Measurements from ENCODE around the gene LPCAT1.

The LPCAT1 gene

DNA sequence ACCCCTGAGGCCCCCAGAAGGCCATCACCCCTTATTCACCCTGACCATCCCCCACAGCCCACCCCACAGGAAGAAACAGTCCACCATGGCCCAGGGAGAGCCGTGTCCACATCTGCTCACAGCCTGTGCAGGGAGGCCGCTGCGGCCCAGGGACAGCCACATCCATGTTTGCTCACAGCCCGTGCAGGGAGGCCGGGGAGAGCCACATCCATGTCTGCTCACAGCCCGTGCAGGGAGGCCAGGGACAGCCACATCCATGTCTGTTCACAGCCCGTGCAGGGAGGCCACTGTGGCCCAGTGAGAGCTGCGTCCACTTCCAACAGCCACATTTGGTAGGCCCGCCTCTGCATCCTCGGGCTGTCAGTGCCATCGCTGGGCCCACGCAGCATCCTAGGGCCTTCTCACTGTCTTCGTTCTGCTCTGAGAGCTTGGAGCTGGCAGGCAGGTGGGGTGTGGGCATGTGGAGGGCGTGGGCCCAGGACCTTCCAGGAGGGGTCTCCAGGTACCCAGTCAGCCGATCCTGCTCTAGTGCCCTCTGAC is 38.1 kb downstream of the LPCAT1 start:
- DNase-seq (ENCODE audit: low read depth in 2 of 2), result no peak
- TF ChIP-seq, protein P1, sequence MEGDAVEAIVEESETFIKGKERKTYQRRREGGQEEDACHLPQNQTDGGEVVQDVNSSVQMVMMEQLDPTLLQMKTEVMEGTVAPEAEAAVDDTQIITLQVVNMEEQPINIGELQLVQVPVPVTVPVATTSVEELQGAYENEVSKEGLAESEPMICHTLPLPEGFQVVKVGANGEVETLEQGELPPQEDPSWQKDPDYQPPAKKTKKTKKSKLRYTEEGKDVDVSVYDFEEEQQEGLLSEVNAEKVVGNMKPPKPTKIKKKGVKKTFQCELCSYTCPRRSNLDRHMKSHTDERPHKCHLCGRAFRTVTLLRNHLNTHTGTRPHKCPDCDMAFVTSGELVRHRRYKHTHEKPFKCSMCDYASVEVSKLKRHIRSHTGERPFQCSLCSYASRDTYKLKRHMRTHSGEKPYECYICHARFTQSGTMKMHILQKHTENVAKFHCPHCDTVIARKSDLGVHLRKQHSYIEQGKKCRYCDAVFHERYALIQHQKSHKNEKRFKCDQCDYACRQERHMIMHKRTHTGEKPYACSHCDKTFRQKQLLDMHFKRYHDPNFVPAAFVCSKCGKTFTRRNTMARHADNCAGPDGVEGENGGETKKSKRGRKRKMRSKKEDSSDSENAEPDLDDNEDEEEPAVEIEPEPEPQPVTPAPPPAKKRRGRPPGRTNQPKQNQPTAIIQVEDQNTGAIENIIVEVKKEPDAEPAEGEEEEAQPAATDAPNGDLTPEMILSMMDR (IDR thresholded peaks at IDR 0.05; ENCODE audit: low read depth, low read length), result no peak
- no peak overlapping the region for H3K4me3 ChIP-seq (replicated peaks in 1 of 2; ENCODE audit: low read depth in 2 of 2, low read length in 2 of 2)

DNA sequence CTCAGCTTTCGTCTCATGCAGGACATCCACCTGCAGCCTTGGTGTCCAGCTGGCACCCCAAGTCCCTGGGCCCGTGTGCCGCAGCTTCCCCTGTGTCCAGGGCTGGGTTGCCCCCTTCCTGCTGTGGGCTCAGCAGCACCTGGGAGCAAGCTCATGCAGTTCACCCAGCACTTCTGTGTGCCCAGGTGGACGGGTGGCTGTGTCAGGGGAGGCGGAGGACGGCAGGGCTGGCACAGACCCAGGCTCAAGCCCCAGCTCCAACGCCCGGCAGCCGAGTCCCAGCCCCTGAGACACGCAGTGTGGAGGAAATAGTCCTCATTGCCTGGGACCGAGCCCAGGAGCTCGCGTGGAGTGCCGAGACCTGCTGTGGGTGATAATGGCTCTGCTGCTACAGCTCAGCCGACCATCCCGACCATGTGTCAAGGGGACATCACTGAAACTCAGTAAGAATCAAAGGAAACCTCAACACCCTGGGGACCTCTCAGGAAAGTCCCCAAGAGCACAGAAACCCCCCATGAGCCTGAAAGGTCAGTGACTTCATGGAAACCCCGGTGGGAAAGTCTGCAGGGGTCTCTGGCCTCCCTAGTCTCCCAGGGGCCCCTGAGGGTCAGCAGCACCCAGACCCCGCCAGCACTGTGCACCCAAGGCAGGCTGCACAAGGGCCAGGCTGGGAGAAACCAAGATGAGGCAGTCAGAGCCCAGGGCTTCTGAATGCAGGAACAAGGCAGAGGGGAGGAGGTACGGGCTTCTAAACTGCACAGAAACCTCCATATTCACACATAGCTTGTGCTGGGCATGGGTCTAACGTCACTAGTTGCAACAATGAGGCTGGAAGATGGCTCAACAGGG is 38.8 kb downstream of the LPCAT1 start:
- TF ChIP-seq, protein P1 (IDR thresholded peaks at IDR 0.05; ENCODE audit: low read depth, low read length), result no peak
- no peak for DNase-seq (ENCODE audit: low read depth in 2 of 2)
- no peak overlapping the region for H3K4me3 ChIP-seq (replicated peaks in 1 of 2; ENCODE audit: low read depth in 2 of 2, low read length in 2 of 2)

DNA sequence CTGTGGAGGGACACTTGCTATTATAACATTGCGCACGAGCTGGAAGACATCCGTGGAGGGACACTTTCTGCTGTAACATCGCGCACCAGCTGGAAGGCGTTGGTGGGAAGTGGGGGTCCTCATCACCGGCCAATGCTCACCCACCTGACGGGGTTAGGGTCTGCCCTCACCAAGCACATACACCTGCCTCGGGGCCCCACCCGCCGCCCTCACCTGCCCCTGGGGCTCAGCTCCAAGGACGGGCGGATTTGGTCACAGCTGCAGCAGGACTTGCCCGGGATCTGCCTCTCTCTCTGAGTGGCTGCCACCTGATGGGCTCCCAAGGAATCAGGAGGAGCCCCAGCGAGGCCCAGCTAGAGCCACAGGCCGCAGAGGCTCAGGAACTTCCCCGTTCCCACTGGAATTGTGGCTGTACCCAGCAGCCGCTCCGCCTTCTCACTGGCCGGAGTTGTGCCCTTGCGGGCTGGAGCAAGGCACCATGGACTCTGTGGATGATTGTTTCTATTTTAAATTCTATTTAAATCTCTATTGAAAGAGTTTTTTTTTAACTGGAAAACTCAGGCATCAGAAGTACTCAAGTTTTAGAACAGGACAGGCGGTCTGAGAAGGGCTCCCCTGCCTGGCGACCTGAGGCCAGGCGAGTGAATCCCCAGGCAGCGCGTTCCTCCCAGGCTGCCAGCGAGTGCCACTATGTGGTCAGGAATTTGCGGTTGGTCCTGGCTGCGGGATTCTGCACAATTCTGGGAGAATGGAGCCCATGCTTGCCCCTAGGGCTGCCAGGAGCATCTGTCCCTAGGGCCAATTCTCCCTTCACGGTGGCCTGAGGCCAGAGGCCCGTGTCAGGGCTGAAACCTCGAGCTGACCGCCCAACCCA is 39.7 kb downstream of the LPCAT1 start:
- H3K4me3 ChIP-seq (replicated peaks in 1 of 2; ENCODE audit: low read depth in 2 of 2, low read length in 2 of 2), result no peak overlapping the region
- TF ChIP-seq, protein P1 (IDR thresholded peaks at IDR 0.05; ENCODE audit: low read depth, low read length), result no peak
- DNase-seq (ENCODE audit: low read depth in 2 of 2), result no peak

DNA sequence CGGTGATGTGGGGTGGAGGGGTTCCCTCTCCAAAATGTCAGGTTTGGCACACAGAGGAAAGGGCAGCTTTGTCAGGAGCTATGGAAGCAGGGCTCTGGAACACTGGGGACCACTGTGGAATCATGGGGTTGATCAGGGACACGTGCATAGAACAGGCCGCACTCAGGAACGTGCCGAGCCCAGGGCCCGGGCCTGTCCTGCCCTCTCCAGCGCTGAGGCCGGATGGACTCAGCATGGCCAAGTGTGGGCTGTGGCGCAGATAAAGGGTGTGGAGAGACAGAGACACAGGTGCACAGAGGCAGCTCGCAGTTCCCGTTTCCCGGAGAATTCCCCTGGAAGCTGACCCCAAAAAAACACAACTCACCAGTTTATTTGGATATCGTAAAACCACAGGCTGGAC is 40.7 kb downstream of the LPCAT1 start:
- no peak for DNase-seq (ENCODE audit: low read depth in 2 of 2)
- no peak overlapping the region for H3K4me3 ChIP-seq (replicated peaks in 1 of 2; ENCODE audit: low read depth in 2 of 2, low read length in 2 of 2)
- TF ChIP-seq, protein P1 (IDR thresholded peaks at IDR 0.05; ENCODE audit: low read depth, low read length), result no peak

DNA sequence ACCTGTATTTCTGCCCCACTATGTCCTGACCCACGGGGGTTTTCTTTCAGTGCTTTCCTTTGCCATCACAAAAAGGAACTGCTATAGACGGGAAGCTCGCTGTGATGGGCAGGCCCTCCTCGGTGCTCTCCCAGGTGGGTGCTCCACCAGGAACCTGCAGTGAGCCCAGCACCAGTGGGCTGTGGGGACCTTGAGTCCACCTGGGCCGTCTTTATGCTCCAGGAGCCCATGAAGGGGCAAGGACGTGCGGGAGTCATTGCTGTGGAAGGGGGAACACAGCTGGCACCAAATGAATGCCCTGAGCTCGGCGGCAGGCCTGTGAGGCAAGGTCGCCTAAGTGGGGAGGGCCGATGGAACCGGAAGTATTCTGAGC is 41.8 kb downstream of the LPCAT1 start:
- DNase-seq (ENCODE audit: low read depth in 2 of 2), result no peak
- H3K4me3 ChIP-seq (replicated peaks in 1 of 2; ENCODE audit: low read depth in 2 of 2, low read length in 2 of 2), result no peak overlapping the region
- TF ChIP-seq, protein P1 (IDR thresholded peaks at IDR 0.05; ENCODE audit: low read depth, low read length), result no peak

DNA sequence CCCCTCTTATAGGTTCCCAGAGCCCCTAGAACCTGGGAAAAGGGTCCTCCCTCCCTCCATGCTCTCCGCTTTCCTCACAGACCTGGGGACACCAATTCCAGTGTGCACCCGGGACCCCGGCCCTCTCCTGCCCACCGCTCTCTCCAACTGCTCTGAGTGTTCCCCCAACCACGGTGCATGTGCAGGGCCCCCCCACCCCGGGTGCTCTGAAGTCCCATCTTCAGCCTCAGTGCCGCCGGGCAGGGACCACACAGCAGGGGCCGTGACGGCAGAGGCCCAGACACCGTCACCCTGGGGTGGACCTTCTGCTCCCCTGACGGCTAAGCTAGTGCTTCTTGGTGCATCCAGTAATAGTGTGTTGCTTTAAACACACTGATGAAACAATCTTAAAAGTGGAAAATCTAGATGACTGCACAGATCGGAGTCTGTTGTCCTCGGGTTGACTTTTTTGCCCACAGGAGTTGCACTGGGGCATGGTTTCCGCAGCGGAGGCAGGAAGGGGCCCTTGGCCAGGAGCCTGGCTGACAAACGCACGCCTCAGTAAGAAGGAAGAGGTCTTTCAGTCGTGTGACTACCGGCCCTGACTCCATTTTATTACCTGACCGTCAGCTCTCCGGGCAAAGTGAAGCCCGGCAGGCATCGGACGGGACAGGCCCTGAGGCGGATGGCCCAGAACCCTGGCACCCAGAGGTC is 42.3 kb downstream of the LPCAT1 start:
- H3K4me3 ChIP-seq (replicated peaks in 1 of 2; ENCODE audit: low read depth in 2 of 2, low read length in 2 of 2), result no peak overlapping the region
- TF ChIP-seq, protein P1 (IDR thresholded peaks at IDR 0.05; ENCODE audit: low read depth, low read length), result no peak
- no peak for DNase-seq (ENCODE audit: low read depth in 2 of 2)
